B cell (primary cell): Measurements from ENCODE around the gene TRIM28. TPM values are rescaled to one million over a fixed set of nuclear protein-coding genes. Genes with fewer than 3 reads are reported as not detected.
A peak's percentile ranks its signal among the peaks of the same experiment; 100 is the strongest.

Experiments
- ATAC-seq: fragments of 200-7000 bp; cut with Tn5 transposase; one replicate; pipeline ENCODE4 v1.10.0; 2021; ENCODE audit warnings: low read depth, mild to moderate bottlenecking, moderate number of reproducible peaks, moderate library complexity
- CTCF ChIA-PET: fragments of 350-600 bp; sonication (Branson Sonifier 250); formaldehyde crosslinking; loops from one replicate; lab custom pipeline; 2021; ENCODE audit warnings: antibody characterized with exemption, inconsistent platforms; lab: Charles Lee
- POLR2A ChIA-PET: fragments of 350-600 bp; sonication (Branson Sonifier 250); formaldehyde crosslinking; loops from one replicate; lab custom pipeline; 2021; ENCODE audit warnings: antibody characterized with exemption; lab: Charles Lee
- DNase-seq: peaks from one replicate; pipeline ENCODE4 v3.0.0; 2013
- H2AFZ ChIP-seq: 2 replicates; pipeline ENCODE4 v1.6.1; 2012; ENCODE audit warnings: mild to moderate bottlenecking, low read depth, low read length; ENCODE audit not compliant: insufficient read depth, poor library complexity, severe bottlenecking
- H3K27ac ChIP-seq, 2 donors: 1 replicate in 1 of 2; 2 replicates in 1 of 2; pipeline ENCODE4 v1.5.1; 2012 to 2013; ENCODE audit warnings: low read length in 2 of 2, mild to moderate bottlenecking in 2 of 2, moderate library complexity in 1 of 2
- H3K27me3 ChIP-seq, 4 experiments: fragments of 200-600 bp in 1 of 4; sonication (generic) in 1 of 4; replicated peaks in 1 of 4; 1 replicate in 2 of 4; 2 replicates in 2 of 4; pipeline versions ENCODE4 v1.6.1 to v1.7.0; 2013 to 2016; ENCODE audit warnings: low read length in 3 of 4, mild to moderate bottlenecking in 2 of 4, mixed read lengths in 1 of 4, moderate library complexity in 1 of 4; ENCODE audit not compliant: insufficient read depth in 4 of 4, control insufficient read depth in 3 of 4; ENCODE audit errors: control extremely low read depth in 1 of 4
- H3K36me3 ChIP-seq, 2 experiments: replicated peaks in 1 of 2; 1 replicate in 1 of 2; 2 replicates in 1 of 2; pipeline versions ENCODE4 v1.6.1 to v1.7.1; 2013; ENCODE audit warnings: low read length in 1 of 2; ENCODE audit not compliant: insufficient read depth in 2 of 2, control insufficient read depth in 1 of 2; ENCODE audit errors: control extremely low read depth in 1 of 2, extremely low read depth in 1 of 2
- H3K4me1 ChIP-seq, 2 donors: fragments of 200-600 bp in 1 of 2; sonication (generic) in 1 of 2; 1 replicate in 1 of 2; 2 replicates in 1 of 2; pipeline versions ENCODE4 v1.5.1 to v1.6.1; 2013 to 2017; ENCODE audit warnings: low read length in 2 of 2; ENCODE audit not compliant: control insufficient read depth in 2 of 2, insufficient read depth in 2 of 2
- H3K4me2 ChIP-seq: replicated peaks from 2 replicates; pipeline ENCODE3; 2012; ENCODE audit warnings: mild to moderate bottlenecking, low read depth, low read length; ENCODE audit not compliant: poor library complexity, severe bottlenecking
- H3K4me3 ChIP-seq, 5 experiments: fragments of 200-600 bp in 1 of 5; sonication (generic) in 1 of 5; 1 replicate in 3 of 5; 2 replicates in 2 of 5; pipeline versions ENCODE4 v1.5.1 to v1.7.0; 2011 to 2016; ENCODE audit warnings: low read length in 4 of 5, mild to moderate bottlenecking in 4 of 5, low read depth in 2 of 5, control low read depth in 1 of 5, moderate library complexity in 1 of 5; ENCODE audit not compliant: insufficient read depth in 1 of 5; ENCODE audit errors: control extremely low read depth in 1 of 5, extremely low read depth in 1 of 5
- H3K79me2 ChIP-seq: fragments of 200-600 bp; sonication (generic); one replicate; pipeline ENCODE4 v1.6.0; 2016; ENCODE audit warnings: low read length; ENCODE audit not compliant: control insufficient read depth, insufficient read depth
- H3K9ac ChIP-seq: fragments of 200-600 bp; sonication (generic); 2 replicates; pipeline ENCODE4 v1.6.1; 2017; ENCODE audit warnings: mild to moderate bottlenecking, low read length, moderate library complexity
- H3K9me3 ChIP-seq, 3 donors: one replicate each; pipeline versions ENCODE4 v1.6.1 to v1.7.1; 2013; ENCODE audit warnings: low read length in 2 of 3; ENCODE audit not compliant: control insufficient read depth in 2 of 3, insufficient read depth in 1 of 3; ENCODE audit errors: control extremely low read depth in 1 of 3
- H4K20me1 ChIP-seq: 2 replicates; pipeline ENCODE4 v1.6.0; 2012; ENCODE audit warnings: mild to moderate bottlenecking, low read length; ENCODE audit not compliant: insufficient read depth, control insufficient read depth, poor library complexity, severe bottlenecking
- H3K27ac Mint-ChIP-seq: one replicate; pipeline ENCODE4 v1.8.0; 2021; ENCODE audit warnings: mixed read lengths
- H3K27me3 Mint-ChIP-seq: one replicate; pipeline ENCODE4 v1.8.0; 2021; ENCODE audit warnings: mixed read lengths
- H3K4me1 Mint-ChIP-seq: one replicate; pipeline ENCODE4 v1.8.0; 2021; ENCODE audit warnings: mixed read lengths
- H3K4me3 Mint-ChIP-seq: one replicate; pipeline ENCODE4 v1.8.0; 2021; ENCODE audit warnings: mixed read lengths
- H3K9me3 Mint-ChIP-seq: one replicate; pipeline ENCODE4 v1.8.0; 2022; ENCODE audit warnings: mixed read lengths; ENCODE audit not compliant: insufficient read depth
- EZH2 ChIP-seq: IDR thresholded peaks from 2 replicates; pipeline ENCODE4 v1.6.1; 2012; ENCODE audit warnings: borderline replicate concordance, low read depth, mild to moderate bottlenecking, moderate library complexity, low read length; ENCODE audit not compliant: insufficient read depth, poor library complexity, severe bottlenecking
- WGBS: methylation state at CpG from one replicate; pipeline ENCODE4 v1.1.5; 2013; ENCODE audit warnings: missing lambda C conversion rate; ENCODE audit not compliant: insufficient coverage; 5-methylcytosine and 5-hydroxymethylcytosine counted together
- intact Hi-C: fragments of 100-400 bp; cut with micrococcal nuclease; formaldehyde crosslinking; loops from one replicate; pipeline ENCODE4 v1.10.0; 2022
- polyA plus RNA-seq: library from polyadenylated mRNA; depleted of rRNA; stranded (reverse); fragments of >200 nt; gene quantifications from 2 replicates; pipeline ENCODE4 v1.2.3, GENCODE V29; 2012
- total RNA-seq, 2 donors: library from RNA; stranded (reverse); fragments of 120-200 nt in 1 of 2; gene quantifications; 1 replicate in 1 of 2; 2 replicates in 1 of 2; pipeline versions ENCODE4 v1.2.3 to v1.2.4, GENCODE V29; 2013 to 2022
- TF ChIP-seq, protein P1 (sequence below): fragments of 200-600 bp; IDR thresholded peaks from one replicate; pipeline ENCODE4 v1.8.0; 2022; ENCODE audit warnings: antibody characterized with exemption, mild to moderate bottlenecking

TRIM28 gene
- total and polyA plus RNA-seq, 2 donors (not counting 1 experiment from before 2014, with no cell fraction given) = 370 to 569 TPM

DNA sequence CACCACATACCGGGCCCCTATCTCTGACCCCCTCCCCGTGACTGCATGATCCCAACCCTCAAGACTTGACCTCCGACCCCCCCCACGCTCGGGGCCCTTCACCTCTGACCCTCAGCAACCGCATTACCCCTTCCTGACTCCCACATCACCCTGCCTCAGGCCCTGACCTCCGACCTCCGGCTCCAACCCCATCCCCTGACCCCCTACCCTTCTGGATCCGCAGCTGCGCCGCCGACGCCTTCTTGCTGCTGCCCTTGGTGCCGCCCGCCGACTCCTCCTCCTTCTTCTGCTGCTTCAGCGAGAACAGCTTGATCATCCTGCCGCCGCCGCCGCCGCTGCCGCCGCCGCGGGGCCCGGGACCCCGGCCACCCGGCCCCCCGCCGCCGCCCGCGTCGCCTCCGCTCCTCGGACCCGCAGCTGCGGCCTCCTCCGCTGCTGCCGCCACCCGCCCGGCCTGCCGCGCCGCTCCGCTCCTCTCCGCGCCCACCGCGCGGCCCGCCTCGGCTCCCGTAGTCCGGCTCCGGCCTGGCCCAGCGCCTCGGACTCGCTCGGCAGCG, 14.3 kb downstream of the TRIM28 start, which contains the start of gene UBE2M:
Gene UBE2M, minus strand, starts transcription at position 546 of the 557 bp plus-strand sequence. Its CDS starts 230 bp downstream, at position 316.
- intact Hi-C loops = loop anchor here (1.0 kb wide), 1 partner anchor 196 kb away; the partner anchor contains the start of gene ZNF497
- H2AFZ ChIP-seq = peak within 1 kb of the TSS; percentile 89
- TF ChIP-seq EZH2 = no peak
- TF ChIP-seq, protein P1, sequence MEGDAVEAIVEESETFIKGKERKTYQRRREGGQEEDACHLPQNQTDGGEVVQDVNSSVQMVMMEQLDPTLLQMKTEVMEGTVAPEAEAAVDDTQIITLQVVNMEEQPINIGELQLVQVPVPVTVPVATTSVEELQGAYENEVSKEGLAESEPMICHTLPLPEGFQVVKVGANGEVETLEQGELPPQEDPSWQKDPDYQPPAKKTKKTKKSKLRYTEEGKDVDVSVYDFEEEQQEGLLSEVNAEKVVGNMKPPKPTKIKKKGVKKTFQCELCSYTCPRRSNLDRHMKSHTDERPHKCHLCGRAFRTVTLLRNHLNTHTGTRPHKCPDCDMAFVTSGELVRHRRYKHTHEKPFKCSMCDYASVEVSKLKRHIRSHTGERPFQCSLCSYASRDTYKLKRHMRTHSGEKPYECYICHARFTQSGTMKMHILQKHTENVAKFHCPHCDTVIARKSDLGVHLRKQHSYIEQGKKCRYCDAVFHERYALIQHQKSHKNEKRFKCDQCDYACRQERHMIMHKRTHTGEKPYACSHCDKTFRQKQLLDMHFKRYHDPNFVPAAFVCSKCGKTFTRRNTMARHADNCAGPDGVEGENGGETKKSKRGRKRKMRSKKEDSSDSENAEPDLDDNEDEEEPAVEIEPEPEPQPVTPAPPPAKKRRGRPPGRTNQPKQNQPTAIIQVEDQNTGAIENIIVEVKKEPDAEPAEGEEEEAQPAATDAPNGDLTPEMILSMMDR = no peak
- CTCF ChIA-PET = interaction anchor here (0.7 kb wide), 1 partner anchor 15 kb away, joined by 3 read pairs; the partner anchor contains the start of gene MZF1
- peaks cover 0 to 9% (median 0%) of the 10 kb centered on the region in 3 donors for H3K9me3 ChIP-seq
- peak within 1 kb of the TSS; percentile 85 to 98 for H3K27ac ChIP-seq
- H3K36me3 ChIP-seq = peaks cover 4 to 12% of the 10 kb centered on the region in 2 experiments
- under 1% methylated on average over 62 of the region's 62 CpGs for WGBS
- peak within 1 kb of the TSS; percentile 96 for H3K4me3 Mint-ChIP-seq
- no peak for DNase-seq
- peaks cover 77% of the 10 kb centered on the region for H3K4me1 Mint-ChIP-seq
- peaks cover 43% of the 10 kb centered on the region for H3K79me2 ChIP-seq
- H3K4me1 ChIP-seq = peaks cover 45 to 66% of the 10 kb centered on the region in 2 donors
- no peaks in the 10 kb centered on the region for H3K9me3 Mint-ChIP-seq
- peak within 1 kb of the TSS; percentile 76 to 95 (median 85) for H3K4me3 ChIP-seq
- peak within 1 kb of the TSS; percentile 90 for H3K9ac ChIP-seq
- H3K27me3 ChIP-seq = no peaks in the 10 kb centered on the region
- POLR2A ChIA-PET = interaction anchor here (0.9 to 3.5 kb wide), 4 partner anchors 14 to 253 kb away, joined by 3 to 23 read pairs (median 8); partner anchors contain the start of genes ERVK3-1, MZF1, ZBTB45 and ZNF497
- peak within 1 kb of the TSS; percentile 97 for H3K4me2 ChIP-seq
- peak within 1 kb of the TSS; percentile 98 for H3K27ac Mint-ChIP-seq
- peak; percentile 1 for ATAC-seq
- peaks cover 10% of the 10 kb centered on the region for H4K20me1 ChIP-seq
- no peaks in the 10 kb centered on the region for H3K27me3 Mint-ChIP-seq
